ENCODE results near the gene BRINP1. TPM values are rescaled to one million over a fixed set of nuclear protein-coding genes. Genes with fewer than 3 reads are reported as not detected.
"Not testable (repeated sequence)": the region's sequence is repeated elsewhere in the genome, so short reads cannot be mapped to it uniquely, and the experiment has no call there.

BRINP1 gene
- total RNA-seq, 1 donor: 17.0 TPM

DNA sequence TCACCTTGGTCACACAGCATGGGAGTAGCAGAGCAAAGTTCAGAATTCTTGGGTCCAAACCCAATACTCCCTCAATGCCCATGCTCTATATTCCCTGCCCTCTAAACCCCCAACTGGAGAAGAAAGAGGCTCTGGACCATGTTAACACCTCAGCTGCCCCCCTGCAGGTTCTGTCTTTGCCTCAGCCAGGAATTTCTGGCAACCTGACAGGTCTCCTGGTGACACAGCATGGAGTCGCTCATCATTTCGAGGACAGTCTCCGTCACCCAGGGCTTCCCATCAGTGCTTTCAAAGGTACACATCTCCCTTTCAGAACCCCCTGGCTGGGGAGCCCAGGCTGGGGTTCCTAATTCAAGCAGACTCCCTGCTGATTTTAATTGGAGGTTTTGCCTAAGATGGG, 189.5 kb downstream of the BRINP1 start:
- Histone ChIP-seq H3K4me1 (ENCODE audit: insufficient read depth, low read length) (no peaks in the 10 kb centered on the region), H4K20me1 (ENCODE audit: insufficient read depth, low read length) (no peaks in the 10 kb centered on the region), H3K9me3 (ENCODE audit: low read depth, low read length) (no peaks in the 10 kb centered on the region), H3K36me3 (ENCODE audit: insufficient read depth, low read length) (no peaks in the 10 kb centered on the region), H3K79me2 (ENCODE audit: insufficient read depth, low read length) (no peaks in the 10 kb centered on the region), H3K27me3 (ENCODE audit: insufficient read depth, low read length) (no peaks in the 10 kb centered on the region), H3K27ac (ENCODE audit: low read depth, low read length) (no peak overlapping the region), H3K4me3 (ENCODE audit: insufficient read depth, low read length) (no peak overlapping the region), H3K4me2 (ENCODE audit: insufficient read depth, low read length) (no peak overlapping the region), H2AFZ (ENCODE audit: low read length) (no peak overlapping the region)
- no peak for DNase-seq (ENCODE audit: insufficient read length, low spot score, missing footprints)
- TF ChIP-seq, protein P1, sequence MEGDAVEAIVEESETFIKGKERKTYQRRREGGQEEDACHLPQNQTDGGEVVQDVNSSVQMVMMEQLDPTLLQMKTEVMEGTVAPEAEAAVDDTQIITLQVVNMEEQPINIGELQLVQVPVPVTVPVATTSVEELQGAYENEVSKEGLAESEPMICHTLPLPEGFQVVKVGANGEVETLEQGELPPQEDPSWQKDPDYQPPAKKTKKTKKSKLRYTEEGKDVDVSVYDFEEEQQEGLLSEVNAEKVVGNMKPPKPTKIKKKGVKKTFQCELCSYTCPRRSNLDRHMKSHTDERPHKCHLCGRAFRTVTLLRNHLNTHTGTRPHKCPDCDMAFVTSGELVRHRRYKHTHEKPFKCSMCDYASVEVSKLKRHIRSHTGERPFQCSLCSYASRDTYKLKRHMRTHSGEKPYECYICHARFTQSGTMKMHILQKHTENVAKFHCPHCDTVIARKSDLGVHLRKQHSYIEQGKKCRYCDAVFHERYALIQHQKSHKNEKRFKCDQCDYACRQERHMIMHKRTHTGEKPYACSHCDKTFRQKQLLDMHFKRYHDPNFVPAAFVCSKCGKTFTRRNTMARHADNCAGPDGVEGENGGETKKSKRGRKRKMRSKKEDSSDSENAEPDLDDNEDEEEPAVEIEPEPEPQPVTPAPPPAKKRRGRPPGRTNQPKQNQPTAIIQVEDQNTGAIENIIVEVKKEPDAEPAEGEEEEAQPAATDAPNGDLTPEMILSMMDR (IDR thresholded peaks at IDR 0.05; ENCODE audit: extremely low read depth, low read depth, low read length): no peak

DNA sequence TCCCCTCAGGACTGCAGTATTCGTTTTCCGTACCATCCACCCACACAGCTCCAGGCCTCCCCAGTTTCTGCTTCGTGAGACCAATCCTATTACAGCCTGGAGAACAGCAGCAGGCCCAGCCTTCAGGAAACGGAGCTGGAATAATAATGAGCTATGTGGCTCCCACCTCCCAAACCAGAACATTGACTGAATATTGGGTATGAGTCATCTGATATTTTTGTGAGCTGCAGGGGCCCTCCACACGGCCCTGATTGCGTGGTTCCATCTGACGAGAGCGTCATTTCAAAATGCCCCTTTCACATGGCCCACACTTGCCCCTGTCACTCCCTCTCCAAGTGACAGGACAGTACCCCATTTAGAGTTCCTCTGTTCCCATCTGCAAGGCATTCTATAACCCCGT, 192.0 kb downstream of the BRINP1 start:
- H3K27me3 ChIP-seq (ENCODE audit: insufficient read depth, low read length): no peaks in the 10 kb centered on the region
- no peak overlapping the region for H3K4me2 ChIP-seq (ENCODE audit: insufficient read depth, low read length)
- H3K79me2 ChIP-seq (ENCODE audit: insufficient read depth, low read length): no peaks in the 10 kb centered on the region
- H3K36me3 ChIP-seq (ENCODE audit: insufficient read depth, low read length): no peaks in the 10 kb centered on the region
- no peak overlapping the region for H3K27ac ChIP-seq (ENCODE audit: low read depth, low read length)
- H3K4me1 ChIP-seq (ENCODE audit: insufficient read depth, low read length): no peaks in the 10 kb centered on the region
- H4K20me1 ChIP-seq (ENCODE audit: insufficient read depth, low read length): no peaks in the 10 kb centered on the region
- no peak overlapping the region for H2AFZ ChIP-seq (ENCODE audit: low read length)
- TF ChIP-seq, protein P1 (IDR thresholded peaks at IDR 0.05; ENCODE audit: extremely low read depth, low read depth, low read length): no peak
- DNase-seq (ENCODE audit: insufficient read length, low spot score, missing footprints): no peak
- no peaks in the 10 kb centered on the region for H3K9me3 ChIP-seq (ENCODE audit: low read depth, low read length)
- no peak overlapping the region for H3K4me3 ChIP-seq (ENCODE audit: insufficient read depth, low read length)

- H3K36me3 ChIP-seq (ENCODE audit: insufficient read depth, low read length): no peaks in the 10 kb centered on the region
- H3K27me3 ChIP-seq (ENCODE audit: insufficient read depth, low read length): no peaks in the 10 kb centered on the region
- no peak overlapping the region for H2AFZ ChIP-seq (ENCODE audit: low read length)
- H3K79me2 ChIP-seq (ENCODE audit: insufficient read depth, low read length): no peaks in the 10 kb centered on the region
- H3K4me2 ChIP-seq (ENCODE audit: insufficient read depth, low read length): no peak overlapping the region
- H3K4me1 ChIP-seq (ENCODE audit: insufficient read depth, low read length): no peaks in the 10 kb centered on the region
- TF ChIP-seq, protein P1 (IDR thresholded peaks at IDR 0.05; ENCODE audit: extremely low read depth, low read depth, low read length): no peak
- no peak for DNase-seq (ENCODE audit: insufficient read length, low spot score, missing footprints)
- no peak overlapping the region for H3K4me3 ChIP-seq (ENCODE audit: insufficient read depth, low read length)
- H3K9me3 ChIP-seq (ENCODE audit: low read depth, low read length): no peaks in the 10 kb centered on the region
- H3K27ac ChIP-seq (ENCODE audit: low read depth, low read length): no peak overlapping the region
- no peaks in the 10 kb centered on the region for H4K20me1 ChIP-seq (ENCODE audit: insufficient read depth, low read length)
These were observed 193.7 kb downstream of the BRINP1 start for GRCh38 chr9:119175581-119175980.

DNA sequence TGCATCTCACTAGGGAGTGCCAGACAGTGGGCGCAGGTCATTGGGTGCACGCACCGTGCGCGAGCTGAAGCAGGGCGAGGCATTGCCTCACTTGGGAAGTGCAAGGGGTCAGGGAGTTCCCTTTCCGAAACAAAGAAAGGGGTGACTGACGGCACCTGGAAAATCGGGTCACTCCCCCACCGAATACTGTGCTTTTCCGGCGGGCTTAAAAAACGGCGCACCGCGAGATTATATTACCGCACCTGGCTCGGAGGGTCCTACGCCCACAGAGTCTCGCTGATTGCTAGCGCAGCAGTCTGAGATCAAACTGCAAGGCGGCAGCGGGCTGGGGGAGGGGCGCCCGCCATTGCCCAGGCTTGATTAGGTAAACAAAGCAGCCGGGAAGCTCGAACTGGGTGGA, 200.0 kb downstream of the BRINP1 start:
- not testable (repeated sequence) for H3K27ac ChIP-seq (ENCODE audit: low read depth, low read length); H3K36me3 ChIP-seq (ENCODE audit: insufficient read depth, low read length); H3K79me2 ChIP-seq (ENCODE audit: insufficient read depth, low read length); H3K4me1 ChIP-seq (ENCODE audit: insufficient read depth, low read length); H2AFZ ChIP-seq (ENCODE audit: low read length); H4K20me1 ChIP-seq (ENCODE audit: insufficient read depth, low read length); H3K4me3 ChIP-seq (ENCODE audit: insufficient read depth, low read length); H3K4me2 ChIP-seq (ENCODE audit: insufficient read depth, low read length); DNase-seq (ENCODE audit: insufficient read length, low spot score, missing footprints); H3K27me3 ChIP-seq (ENCODE audit: insufficient read depth, low read length); H3K9me3 ChIP-seq (ENCODE audit: low read depth, low read length)

Data from osteoblast (primary cell).